Testis (tissue), 2 donors: ENCODE measurements around the gene SLMAP.

Experiments used
- POLR2A ChIP-seq: fragments of 450-650 bp; IDR thresholded peaks from one replicate; pipeline ENCODE4 v1.6.1; 2017; ENCODE audit warnings: antibody characterized with exemption, mild to moderate bottlenecking, moderate library complexity
- TF ChIP-seq, protein P1 (sequence below), 3 experiments: fragments of 450-650 bp in 2 of 3; fragments of 200-600 bp in 1 of 3; sonication (generic) in 1 of 3; IDR thresholded peaks; one replicate each; pipeline ENCODE4 v1.5.1; 2016 to 2019; ENCODE audit warnings: antibody characterized with exemption in 3 of 3, mild to moderate bottlenecking in 2 of 3, moderate library complexity in 1 of 3

DNA sequence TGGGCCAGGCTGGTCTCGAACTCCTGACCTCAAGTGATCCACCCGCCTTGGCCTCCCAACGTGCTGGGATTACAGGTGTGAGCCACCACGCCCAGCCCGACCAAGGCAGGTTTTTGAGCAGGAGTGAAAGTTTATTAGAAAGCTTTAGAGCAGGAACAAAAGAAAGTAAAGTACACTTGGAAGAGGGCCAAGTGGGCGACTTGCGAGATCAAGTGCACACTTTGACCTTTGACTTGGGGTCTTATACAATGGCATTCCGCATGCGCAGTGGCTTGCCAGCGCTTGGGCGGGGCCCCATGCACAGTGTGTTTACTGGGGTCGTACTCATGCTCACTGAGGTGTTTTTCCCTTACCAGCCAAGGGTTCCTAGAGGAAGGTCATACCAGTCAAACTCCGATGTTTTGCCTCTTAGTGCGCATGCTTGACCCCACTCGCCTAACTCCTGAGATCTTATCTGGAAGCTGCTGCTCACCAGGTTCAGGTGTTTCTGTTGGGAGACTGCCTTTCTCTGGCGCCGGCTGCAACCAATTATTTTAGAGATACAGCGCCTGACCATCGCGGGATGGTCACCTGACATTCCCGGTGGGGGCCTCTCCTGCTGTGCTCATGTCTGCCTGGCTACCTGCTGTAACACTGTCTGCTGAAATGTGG lies 205.2 kb downstream of the SLMAP start:
- TF ChIP-seq, protein P1, sequence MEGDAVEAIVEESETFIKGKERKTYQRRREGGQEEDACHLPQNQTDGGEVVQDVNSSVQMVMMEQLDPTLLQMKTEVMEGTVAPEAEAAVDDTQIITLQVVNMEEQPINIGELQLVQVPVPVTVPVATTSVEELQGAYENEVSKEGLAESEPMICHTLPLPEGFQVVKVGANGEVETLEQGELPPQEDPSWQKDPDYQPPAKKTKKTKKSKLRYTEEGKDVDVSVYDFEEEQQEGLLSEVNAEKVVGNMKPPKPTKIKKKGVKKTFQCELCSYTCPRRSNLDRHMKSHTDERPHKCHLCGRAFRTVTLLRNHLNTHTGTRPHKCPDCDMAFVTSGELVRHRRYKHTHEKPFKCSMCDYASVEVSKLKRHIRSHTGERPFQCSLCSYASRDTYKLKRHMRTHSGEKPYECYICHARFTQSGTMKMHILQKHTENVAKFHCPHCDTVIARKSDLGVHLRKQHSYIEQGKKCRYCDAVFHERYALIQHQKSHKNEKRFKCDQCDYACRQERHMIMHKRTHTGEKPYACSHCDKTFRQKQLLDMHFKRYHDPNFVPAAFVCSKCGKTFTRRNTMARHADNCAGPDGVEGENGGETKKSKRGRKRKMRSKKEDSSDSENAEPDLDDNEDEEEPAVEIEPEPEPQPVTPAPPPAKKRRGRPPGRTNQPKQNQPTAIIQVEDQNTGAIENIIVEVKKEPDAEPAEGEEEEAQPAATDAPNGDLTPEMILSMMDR (IDR thresholded peaks at IDR 0.05): no peak
- TF ChIP-seq POLR2A: no peak
